Kidney (tissue), 14 donors: ENCODE data around the gene KLHL30. TPM values are rescaled to one million over a fixed set of nuclear protein-coding genes. Genes with fewer than 3 reads are reported as not detected.

ENCODE experiments used
- DNase-seq, 5 donors: peaks; one replicate each; pipeline ENCODE4 v3.0.0-alpha.2; 2013 to 2020
- FAIRE-seq: peaks from 2 replicates; lab custom pipeline; 2012; peaks lifted over from hg19 to GRCh38; lab: Jason Lieb, UNC
- H3K27ac ChIP-seq, 2 donors: one replicate each; pipeline ENCODE4 v1.7.0; 2013; ENCODE audit warnings: low read depth in 2 of 2, low read length in 2 of 2, inconsistent platforms in 1 of 2
- H3K27me3 ChIP-seq: one replicate; pipeline ENCODE4 v1.7.1; 2013; ENCODE audit warnings: low read length, inconsistent platforms; ENCODE audit not compliant: control insufficient read depth, insufficient read depth
- H3K36me3 ChIP-seq, 3 donors: one replicate each; pipeline versions ENCODE4 v1.7.0 to v1.7.1; 2013; ENCODE audit warnings: low read length in 3 of 3, control low read depth in 1 of 3, inconsistent platforms in 1 of 3; ENCODE audit not compliant: insufficient read depth in 3 of 3, control insufficient read depth in 2 of 3
- H3K4me1 ChIP-seq, 3 donors: one replicate each; pipeline versions ENCODE4 v1.7.0 to v1.7.1; 2013; ENCODE audit warnings: low read length in 3 of 3, inconsistent platforms in 1 of 3, low read depth in 1 of 3; ENCODE audit not compliant: control insufficient read depth in 2 of 3, insufficient read depth in 2 of 3
- H3K4me3 ChIP-seq, 3 donors: one replicate each; pipeline versions ENCODE4 v1.7.0 to v1.8.1; 2013; ENCODE audit warnings: low read length in 3 of 3, control low read depth in 1 of 3, inconsistent platforms in 1 of 3
- H3K9ac ChIP-seq, 3 donors: one replicate each; pipeline versions ENCODE4 v1.7.0 to v1.7.1; 2013; ENCODE audit warnings: low read length in 3 of 3, control low read depth in 1 of 3, inconsistent platforms in 1 of 3
- H3K9me3 ChIP-seq, 3 donors: one replicate each; pipeline versions ENCODE4 v1.7.0 to v1.7.1; 2013; ENCODE audit warnings: low read length in 3 of 3, control low read depth in 1 of 3, inconsistent platforms in 1 of 3; ENCODE audit not compliant: control insufficient read depth in 2 of 3, insufficient read depth in 1 of 3
- CTCF ChIP-seq: IDR thresholded peaks from 3 replicates; pipeline ENCODE4 v1.5.1; 2012; ENCODE audit warnings: mild to moderate bottlenecking, moderate library complexity, borderline replicate concordance; ENCODE audit not compliant: insufficient read depth; ENCODE audit errors: extremely low read depth
- intact Hi-C: fragments of 100-400 bp; cut with DNase I; formaldehyde crosslinking; loops from one replicate; pipeline ENCODE4 v1.11.1; 2022
- polyA plus RNA-seq: library from polyadenylated mRNA; stranded (reverse); fragments of 350-450 nt; fragmentation: Illumina TruSeq; extraction: RNeasy Lipid Tissue Mini Kit (QIAGEN cat#74804); gene quantifications from one replicate; pipeline ENCODE4 v1.2.3, GENCODE V29; 2014; ENCODE audit warnings: low read depth, low replicate concordance; ENCODE audit not compliant: insufficient read depth
- total RNA-seq: library from RNA; stranded (reverse); fragmentation: NEBNext Ultra II Directional; extraction: Animal tissue kit (Norgen Biotek cat#: 25700); gene quantifications from one replicate; pipeline ENCODE4 v1.2.1, GENCODE V29; 2021
- donor health status: control.
- donor health status: control.
- donor health status: control.
- donor health status: control.
- donor health status: control.
- donor health status: DM: yes; HTN: yes; CAD: no.
- donor health status: Normal renal cell carcinoma (clear cell type).

The KLHL30 gene
- total and polyA plus RNA-seq, 2 donors from 2014 or later: 0.24 to 5.7 TPM

GRCh38 chr2:238151205-238151604 is 12.7 kb downstream of the KLHL30 start:
- no peak for DNase-seq
- H3K4me3 ChIP-seq: no peak overlapping the region
- intact Hi-C loops: no loop called here
- H3K36me3 ChIP-seq: no peaks in the 10 kb centered on the region
- H3K4me1 ChIP-seq: no peaks in the 10 kb centered on the region
- no peaks in the 10 kb centered on the region for H3K27me3 ChIP-seq
- no peak for FAIRE-seq
- no peaks in the 10 kb centered on the region for H3K9me3 ChIP-seq
- H3K9ac ChIP-seq: no peak overlapping the region
- no peak for TF ChIP-seq CTCF
- H3K27ac ChIP-seq: no peak overlapping the region

- DNase-seq (peak in 1 of 5 donors; percentile 52), FAIRE-seq (no peak)
- H3K36me3 ChIP-seq: no peaks in the 10 kb centered on the region
- H3K9me3 ChIP-seq: no peaks in the 10 kb centered on the region
- intact Hi-C loops: no loop called here
- H3K4me3 ChIP-seq: no peak overlapping the region
- H3K4me1 ChIP-seq: no peaks in the 10 kb centered on the region
- no peak overlapping the region for H3K9ac ChIP-seq
- no peaks in the 10 kb centered on the region for H3K27me3 ChIP-seq
- no peak for TF ChIP-seq CTCF
- no peak overlapping the region for H3K27ac ChIP-seq
These were observed 13.3 kb downstream of the KLHL30 start for GRCh38 chr2:238151628-238152235.

- no peak overlapping the region for H3K27ac ChIP-seq
- FAIRE-seq (no peak), DNase-seq (peak in 1 of 5 donors; percentile 56)
- no peak overlapping the region for H3K4me3 ChIP-seq
- intact Hi-C loops: no loop called here
- no peaks in the 10 kb centered on the region for H3K27me3 ChIP-seq
- H3K9me3 ChIP-seq: no peaks in the 10 kb centered on the region
- H3K9ac ChIP-seq: no peak overlapping the region
- no peaks in the 10 kb centered on the region for H3K36me3 ChIP-seq
- H3K4me1 ChIP-seq: no peaks in the 10 kb centered on the region
- TF ChIP-seq CTCF: no peak
These were observed 14.6 kb downstream of the KLHL30 start for GRCh38 chr2:238152771-238153688.
